Transverse colon (tissue), 4 donors: ENCODE results near the gene FAM114A1. TPM values are rescaled to one million over a fixed set of nuclear protein-coding genes. Genes with fewer than 3 reads are reported as not detected.

Source experiments
- DNase-seq: peaks from one replicate; pipeline ENCODE4 v3.0.0-alpha.2; 2019
- H3K27ac ChIP-seq, 4 donors: fragments of 200-600 bp; sonication (generic); 2 replicates each; pipeline ENCODE4 v1.5.1; 2016 to 2018; ENCODE audit warnings: inconsistent platforms in 4 of 4
- H3K27me3 ChIP-seq: fragments of 200-600 bp; sonication (generic); 2 replicates; pipeline ENCODE4 v1.5.1; 2017; ENCODE audit warnings: inconsistent platforms
- H3K36me3 ChIP-seq, 4 donors: fragments of 200-600 bp; sonication (generic); 2 replicates each; pipeline ENCODE4 v1.5.1; 2017 to 2019; ENCODE audit warnings: inconsistent platforms in 4 of 4
- H3K4me1 ChIP-seq, 4 donors: fragments of 200-600 bp; sonication (generic); 2 replicates each; pipeline ENCODE4 v1.5.1; 2017 to 2020; ENCODE audit warnings: inconsistent platforms in 4 of 4
- H3K4me3 ChIP-seq, 4 donors: fragments of 200-600 bp; sonication (generic); 1 replicate in 1 of 4; 2 replicates in 3 of 4; pipeline versions ENCODE4 v1.5.1 to v1.6.1; 2017 to 2019; ENCODE audit warnings: inconsistent platforms in 4 of 4
- H3K9me3 ChIP-seq, 2 donors: fragments of 200-600 bp; sonication (generic); 2 replicates each; pipeline ENCODE4 v1.5.1; 2017 to 2019; ENCODE audit warnings: inconsistent platforms in 2 of 2
- EP300 ChIP-seq: sonication (generic); formaldehyde crosslinking; IDR thresholded peaks from one replicate; pipeline ENCODE4 v1.6.1; 2017; ENCODE audit warnings: antibody characterized with exemption, low read depth
- POLR2A ChIP-seq: fragments of 450-650 bp; IDR thresholded peaks from one replicate; pipeline ENCODE4 v1.6.1; 2016; ENCODE audit warnings: antibody characterized with exemption, mild to moderate bottlenecking, moderate library complexity
- POLR2AphosphoS5 ChIP-seq, 3 donors: sonication (generic); formaldehyde crosslinking; IDR thresholded peaks; one replicate each; pipeline ENCODE4 v1.6.1; 2016; ENCODE audit warnings: antibody characterized with exemption in 3 of 3
- WGBS, 2 donors: methylation state at CpG; one replicate each; pipeline ENCODE4 v1.1.5; 2018; ENCODE audit warnings: low coverage in 1 of 2; 5-methylcytosine and 5-hydroxymethylcytosine counted together
- in situ Hi-C, 4 donors: fragments of 200-750 bp; cut with MboI; loops; one replicate each; pipeline versions ENCODE4 v1.15.0 to v1.15.1; 2017; ENCODE audit warnings: low sequenced_read_pairs in 3 of 4, low pct_ligation_motif_present in 1 of 4, low pct_unique_long_range_greater_than_20kb in 1 of 4
- intact Hi-C: fragments of 100-400 bp; cut with DNase I; formaldehyde crosslinking; loops from one replicate; pipeline ENCODE4 v1.15.1; 2023; ENCODE audit warnings: low total_unique reads
- total RNA-seq, 4 donors: library from RNA; depleted of rRNA; stranded (reverse); fragments of >200 nt; gene quantifications; one replicate each; pipeline ENCODE4 v1.1.0, GENCODE V29; 2016
- TF ChIP-seq, protein P1 (sequence below), 5 experiments: fragments of 200-600 bp in 3 of 5; fragments of 450-650 bp in 2 of 5; sonication (generic) in 3 of 5; IDR thresholded peaks; 1 replicate in 2 of 5; 2 replicates in 3 of 5; pipeline ENCODE4 v1.5.1; 2016 to 2017; ENCODE audit warnings: antibody characterized with exemption in 5 of 5, inconsistent platforms in 3 of 5, mild to moderate bottlenecking in 2 of 5, moderate library complexity in 1 of 5

FAM114A1 gene
- total RNA-seq, 4 donors from 2014 or later, result 52.4 to 121 (median 115) TPM

DNA sequence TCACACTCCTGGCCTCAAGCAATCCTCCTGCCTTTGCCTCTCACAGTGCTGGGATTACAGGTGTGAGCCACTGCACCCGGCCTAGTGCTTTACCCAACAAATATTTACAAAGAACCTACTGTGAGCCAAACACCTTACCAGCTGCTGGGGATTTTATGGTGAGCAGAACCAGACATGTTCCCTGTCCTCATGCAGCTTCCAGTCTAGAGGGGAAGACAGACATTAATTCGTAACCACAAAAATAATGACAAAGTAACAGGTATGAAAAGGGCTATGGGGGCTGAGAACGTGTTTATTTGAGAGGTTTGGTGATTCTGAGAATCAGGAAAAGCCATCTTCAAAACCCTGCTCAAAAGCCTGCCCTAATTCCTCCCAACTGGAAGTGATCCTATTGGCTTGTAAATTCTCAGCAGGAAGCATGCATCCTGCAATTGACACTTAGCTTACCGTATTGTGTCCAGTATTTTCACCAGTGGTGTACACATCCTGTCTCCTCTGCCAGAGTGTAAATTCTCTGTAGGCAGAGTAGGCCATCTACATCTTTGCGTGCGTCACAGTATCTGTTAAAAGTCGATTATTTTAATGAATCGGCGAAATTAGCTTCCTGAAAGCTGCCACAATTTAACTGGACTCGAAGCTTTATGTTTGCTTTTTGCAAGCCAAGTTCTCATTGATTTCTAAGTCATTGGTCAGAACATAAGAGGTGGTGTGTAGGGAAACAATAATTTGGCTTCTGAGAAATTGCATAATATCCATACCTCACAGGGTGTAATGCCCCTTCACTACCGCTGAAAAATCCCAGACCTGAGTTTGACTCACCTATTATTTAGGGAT is 97.6 kb downstream of the FAM114A1 start:
- Histone ChIP-seq H3K4me1 (no peaks in the 10 kb centered on the region), H3K27me3 (no peaks in the 10 kb centered on the region), H3K9me3 (no peaks in the 10 kb centered on the region), H3K27ac (no peak overlapping the region), H3K4me3 (no peak overlapping the region), H3K36me3 (no peaks in the 10 kb centered on the region)
- no peak for DNase-seq
- intact Hi-C loops, result no loop called here
- in situ Hi-C loops, result no loop called here
- WGBS, 2 donors, result 89 to 95% methylated on average over 9 to 11 of the region's 11 CpGs
- TF ChIP-seq POLR2AphosphoS5 (IDR thresholded peaks at IDR 0.05), result no peak
- no peak for TF ChIP-seq EP300
- no peak for TF ChIP-seq POLR2A
- TF ChIP-seq, protein P1, sequence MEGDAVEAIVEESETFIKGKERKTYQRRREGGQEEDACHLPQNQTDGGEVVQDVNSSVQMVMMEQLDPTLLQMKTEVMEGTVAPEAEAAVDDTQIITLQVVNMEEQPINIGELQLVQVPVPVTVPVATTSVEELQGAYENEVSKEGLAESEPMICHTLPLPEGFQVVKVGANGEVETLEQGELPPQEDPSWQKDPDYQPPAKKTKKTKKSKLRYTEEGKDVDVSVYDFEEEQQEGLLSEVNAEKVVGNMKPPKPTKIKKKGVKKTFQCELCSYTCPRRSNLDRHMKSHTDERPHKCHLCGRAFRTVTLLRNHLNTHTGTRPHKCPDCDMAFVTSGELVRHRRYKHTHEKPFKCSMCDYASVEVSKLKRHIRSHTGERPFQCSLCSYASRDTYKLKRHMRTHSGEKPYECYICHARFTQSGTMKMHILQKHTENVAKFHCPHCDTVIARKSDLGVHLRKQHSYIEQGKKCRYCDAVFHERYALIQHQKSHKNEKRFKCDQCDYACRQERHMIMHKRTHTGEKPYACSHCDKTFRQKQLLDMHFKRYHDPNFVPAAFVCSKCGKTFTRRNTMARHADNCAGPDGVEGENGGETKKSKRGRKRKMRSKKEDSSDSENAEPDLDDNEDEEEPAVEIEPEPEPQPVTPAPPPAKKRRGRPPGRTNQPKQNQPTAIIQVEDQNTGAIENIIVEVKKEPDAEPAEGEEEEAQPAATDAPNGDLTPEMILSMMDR (IDR thresholded peaks at IDR 0.05), result no peak

DNA sequence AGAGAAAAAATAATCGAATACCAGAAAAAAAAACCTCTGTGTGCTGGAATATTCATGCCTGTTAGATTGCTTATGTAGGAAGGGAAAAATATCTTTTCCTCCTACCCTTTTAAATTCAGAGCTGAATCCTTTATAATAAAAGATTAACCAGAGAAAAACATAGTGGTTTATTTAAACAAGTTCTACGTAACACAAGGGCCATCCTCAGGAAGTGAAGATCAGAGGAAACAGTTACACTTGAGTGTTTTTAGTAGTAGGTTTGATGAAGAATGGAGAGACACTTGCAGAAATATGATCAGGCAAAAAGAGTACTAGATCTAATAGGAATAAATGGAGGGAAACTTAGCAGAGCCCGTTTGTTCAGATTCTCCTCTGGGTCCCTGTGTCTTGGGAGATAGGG is 98.3 kb downstream of the FAM114A1 start:
- in situ Hi-C loops, result no loop called here
- Histone ChIP-seq H3K27me3 (no peaks in the 10 kb centered on the region), H3K9me3 (no peaks in the 10 kb centered on the region), H3K36me3 (no peaks in the 10 kb centered on the region), H3K4me3 (no peak overlapping the region), H3K4me1 (no peaks in the 10 kb centered on the region), H3K27ac (no peak overlapping the region)
- WGBS, 2 donors, result 85 to 91% methylated on average over 3 of the region's 3 CpGs
- intact Hi-C loops, result no loop called here
- TF ChIP-seq POLR2AphosphoS5 (IDR thresholded peaks at IDR 0.05), result no peak
- no peak for DNase-seq

DNA sequence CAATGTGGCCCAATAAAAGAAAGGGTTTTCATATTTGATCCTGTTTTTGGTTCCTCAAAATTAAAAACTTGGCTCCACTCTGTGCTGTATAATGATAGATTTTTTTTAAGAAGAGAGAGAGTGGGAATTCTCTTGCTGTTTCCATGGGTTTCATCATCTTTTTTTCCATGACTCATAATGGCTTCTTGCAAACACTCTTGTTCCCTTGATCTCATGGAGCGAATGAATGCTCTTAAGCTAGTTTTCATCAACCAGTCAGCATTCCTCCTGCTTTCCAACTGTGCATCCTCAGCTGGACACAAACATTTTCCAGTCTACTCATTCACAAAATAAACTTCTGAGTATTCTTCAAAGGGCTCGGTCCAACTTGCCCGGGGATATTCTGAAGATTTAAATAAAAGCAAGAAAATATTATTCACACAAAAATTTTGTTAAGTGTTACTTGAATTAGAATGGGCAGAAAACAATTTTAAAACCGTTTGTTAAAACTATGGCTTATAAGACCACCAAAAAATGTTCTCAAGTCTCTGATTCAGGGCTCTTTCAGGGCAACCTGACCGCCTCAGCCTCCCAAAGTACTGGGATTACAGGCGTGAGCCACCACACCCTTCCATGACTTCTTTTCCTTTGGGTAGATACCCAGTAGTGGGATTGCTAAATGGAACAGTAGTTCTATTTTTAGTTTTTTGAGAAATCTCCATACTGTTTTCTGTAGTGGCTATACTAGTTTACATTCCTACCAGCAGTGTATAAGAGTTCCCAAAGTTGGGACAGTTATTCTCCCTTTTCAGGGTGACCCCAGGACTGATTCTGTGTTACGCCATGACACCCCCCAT is 99.9 kb downstream of the FAM114A1 start:
- Histone ChIP-seq H3K4me1 (no peaks in the 10 kb centered on the region), H3K27ac (peak overlapping the region; percentile 21 to 63 (median 40)), H3K4me3 (no peak overlapping the region), H3K9me3 (no peaks in the 10 kb centered on the region), H3K27me3 (no peaks in the 10 kb centered on the region), H3K36me3 (no peaks in the 10 kb centered on the region)
- WGBS, 2 donors, result 78 to 79% methylated on average over 7 of the region's 7 CpGs
- DNase-seq, result no peak
- in situ Hi-C loops (no loop called here), intact Hi-C loops (no loop called here)
- TF ChIP-seq, protein P1 (IDR thresholded peaks at IDR 0.05), result no peak
- peak; percentile 50 to 59 (median 51) for TF ChIP-seq POLR2AphosphoS5 (IDR thresholded peaks at IDR 0.05)
- peak; percentile 35 for TF ChIP-seq EP300

DNA sequence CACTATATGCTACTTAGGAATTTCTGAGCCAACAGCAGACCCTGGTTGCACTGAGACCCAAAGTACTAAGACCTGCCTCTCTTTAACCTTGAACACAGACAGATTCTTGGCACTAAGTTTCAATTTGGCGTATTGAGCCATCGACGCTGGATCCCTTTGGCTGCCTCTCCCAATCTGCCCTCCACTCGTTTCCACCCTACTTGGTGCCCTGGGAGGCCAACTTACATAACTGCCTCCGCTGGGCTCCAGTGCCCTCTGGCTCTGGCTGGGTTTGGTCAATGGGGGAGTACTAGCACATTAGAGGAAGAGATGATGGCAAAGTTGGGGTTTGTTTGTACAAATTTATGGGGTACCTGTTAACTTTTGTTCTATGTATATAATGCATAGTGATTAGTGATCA is 101.1 kb downstream of the FAM114A1 start:
- in situ Hi-C loops, result no loop called here
- H3K4me3 ChIP-seq, result no peak overlapping the region
- WGBS, 2 donors, result 95% methylated on average over 5 of the region's 5 CpGs; no CpG with 5 or more reads in 1 of the 2 donors
- no peak overlapping the region for H3K27ac ChIP-seq
- DNase-seq, result no peak
- H3K9me3 ChIP-seq, result no peaks in the 10 kb centered on the region
- H3K36me3 ChIP-seq, result no peaks in the 10 kb centered on the region
- intact Hi-C loops, result no loop called here
- H3K27me3 ChIP-seq, result no peaks in the 10 kb centered on the region
- no peaks in the 10 kb centered on the region for H3K4me1 ChIP-seq
- TF ChIP-seq EP300 (no peak), POLR2AphosphoS5 (IDR thresholded peaks at IDR 0.05) (no peak), POLR2A (no peak)
- TF ChIP-seq, protein P1 (IDR thresholded peaks at IDR 0.05), result no peak
